ENCODE measurements around the gene ADNP2.

The ADNP2 gene

GRCh38 chr18:80170395-80171053, 61.5 kb downstream of the ADNP2 start:
- Histone ChIP-seq H3K9me3 (ENCODE audit: control insufficient read depth, insufficient read depth, low read depth, low read length) (no peaks in the 10 kb centered on the region), H3K4me1 (ENCODE audit: control insufficient read depth, insufficient read depth, low read length) (no peaks in the 10 kb centered on the region), H3K27ac (ENCODE audit: extremely low read depth, low read depth, low read length) (no peak overlapping the region), H3K4me3 (ENCODE audit: low read depth, low read length) (no peak overlapping the region), H3K36me3 (ENCODE audit: control insufficient read depth in 2 of 2, insufficient read depth in 1 of 2, low read length in 2 of 2) (no peaks in the 10 kb centered on the region)
- TF ChIP-seq ZNF174 (tag by site-specific recombination; IDR thresholded peaks at IDR 0.05) (no peak), ZNF404 (tag by site-specific recombination; IDR thresholded peaks at IDR 0.05) (no peak), PATZ1 (tag by site-specific recombination; IDR thresholded peaks at IDR 0.05) (no peak), ZNF169 (tag by site-specific recombination; IDR thresholded peaks at IDR 0.05) (no peak), SP7 (tag by site-specific recombination; IDR thresholded peaks at IDR 0.05) (no peak), ZNF398 (tag by site-specific recombination; IDR thresholded peaks at IDR 0.05) (no peak), ZBTB26 (tag by site-specific recombination; optimal IDR thresholded peaks at IDR 0.05) (no peak), ZNF335 (tag by site-specific recombination; conservative IDR thresholded peaks at IDR 0.05) (no peak), HIC1 (tag by site-specific recombination; IDR thresholded peaks at IDR 0.05) (no peak), ZNF830 (tag by site-specific recombination; IDR thresholded peaks at IDR 0.05; ENCODE audit: low read depth) (no peak), ZNF548 (tag by site-specific recombination; IDR thresholded peaks at IDR 0.05) (no peak), REST (tag by site-specific recombination; IDR thresholded peaks at IDR 0.05) (no peak), TRIM28 (IDR thresholded peaks at IDR 0.05; ENCODE audit: borderline replicate concordance, low read length) (no peak), ZNF560 (tag by site-specific recombination; IDR thresholded peaks at IDR 0.05; ENCODE audit: borderline replicate concordance) (no peak), ZNF214 (tag by site-specific recombination; IDR thresholded peaks at IDR 0.05; ENCODE audit: borderline replicate concordance) (no peak), EGR2 (tag by site-specific recombination; IDR thresholded peaks at IDR 0.05; ENCODE audit: low read depth) (no peak), ZNF580 (tag by site-specific recombination; IDR thresholded peaks at IDR 0.05) (no peak)
- POLR2A ChIA-PET, result no interaction called here
- CTCF ChIA-PET, result interaction anchor here (0.6 to 1.9 kb wide), 17 partner anchors 8 to 89 kb away, joined by 3 to 15 read pairs (median 4); partner anchors contain the start of gene PARD6G

Data from HEK293 (cell line).